ENCODE data around the gene FBXL7. TPM values are rescaled to one million over a fixed set of nuclear protein-coding genes. Genes with fewer than 3 reads are reported as not detected.

The FBXL7 gene
- total RNA-seq, 1 donor from 2014 or later: 21.3 TPM

- Mint-ChIP-seq H3K4me1 (ENCODE audit: unreplicated experiment) (peaks cover 12% of the 10 kb centered on the region), H3K9me3 (peaks cover 9% of the 10 kb centered on the region), H3K4me3 (no peak overlapping the region), H3K36me3 (peaks cover 16% of the 10 kb centered on the region), H3K27ac (no peak overlapping the region), H3K27me3 (no peaks in the 10 kb centered on the region)
- no peak for TF ChIP-seq CTCF (conservative IDR thresholded peaks at IDR 0.05)
- DNase-seq (ENCODE audit: extremely low spot score, unreplicated experiment): no peak
Observed at GRCh38 chr5:15799014-15799413, 299.0 kb downstream of the FBXL7 start.

GRCh38 chr5:15799612-15800011, 299.6 kb downstream of the FBXL7 start:
- no peak overlapping the region for H3K4me3 Mint-ChIP-seq
- peaks cover 9% of the 10 kb centered on the region for H3K9me3 Mint-ChIP-seq
- no peak for DNase-seq (ENCODE audit: extremely low spot score, unreplicated experiment)
- no peak for TF ChIP-seq CTCF (conservative IDR thresholded peaks at IDR 0.05)
- H3K27me3 Mint-ChIP-seq: no peaks in the 10 kb centered on the region
- peaks cover 16% of the 10 kb centered on the region for H3K36me3 Mint-ChIP-seq
- H3K4me1 Mint-ChIP-seq (ENCODE audit: unreplicated experiment): peaks cover 9% of the 10 kb centered on the region
- no peak overlapping the region for H3K27ac Mint-ChIP-seq

GRCh38 chr5:15803280-15803679, 303.3 kb downstream of the FBXL7 start:
- H3K9me3 Mint-ChIP-seq: peaks cover 14% of the 10 kb centered on the region
- no peaks in the 10 kb centered on the region for H3K27me3 Mint-ChIP-seq
- no peak for DNase-seq (ENCODE audit: extremely low spot score, unreplicated experiment)
- peaks cover 16% of the 10 kb centered on the region for H3K36me3 Mint-ChIP-seq
- no peak for TF ChIP-seq CTCF (conservative IDR thresholded peaks at IDR 0.05)
- H3K4me3 Mint-ChIP-seq: no peak overlapping the region
- H3K27ac Mint-ChIP-seq: no peak overlapping the region
- peaks cover 8% of the 10 kb centered on the region for H3K4me1 Mint-ChIP-seq (ENCODE audit: unreplicated experiment)

- no peak for TF ChIP-seq CTCF (conservative IDR thresholded peaks at IDR 0.05)
- Mint-ChIP-seq H3K4me3 (no peak overlapping the region), H3K36me3 (peaks cover 16% of the 10 kb centered on the region), H3K9me3 (peaks cover 14% of the 10 kb centered on the region), H3K4me1 (ENCODE audit: unreplicated experiment) (peaks cover 12% of the 10 kb centered on the region), H3K27ac (no peak overlapping the region), H3K27me3 (no peaks in the 10 kb centered on the region)
- no peak for DNase-seq (ENCODE audit: extremely low spot score, unreplicated experiment)
Observed at GRCh38 chr5:15806613-15807012, 306.6 kb downstream of the FBXL7 start.

GRCh38 chr5:15807248-15807647, 307.3 kb downstream of the FBXL7 start:
- Mint-ChIP-seq H3K36me3 (peaks cover 11% of the 10 kb centered on the region), H3K27ac (no peak overlapping the region), H3K27me3 (no peaks in the 10 kb centered on the region), H3K9me3 (peaks cover 9% of the 10 kb centered on the region), H3K4me3 (no peak overlapping the region), H3K4me1 (ENCODE audit: unreplicated experiment) (peaks cover 12% of the 10 kb centered on the region)
- TF ChIP-seq CTCF (conservative IDR thresholded peaks at IDR 0.05): no peak
- no peak for DNase-seq (ENCODE audit: extremely low spot score, unreplicated experiment)

- H3K27me3 Mint-ChIP-seq: no peaks in the 10 kb centered on the region
- H3K4me1 Mint-ChIP-seq (ENCODE audit: unreplicated experiment): peaks cover 12% of the 10 kb centered on the region
- DNase-seq (ENCODE audit: extremely low spot score, unreplicated experiment): no peak
- TF ChIP-seq CTCF (conservative IDR thresholded peaks at IDR 0.05): no peak
- H3K27ac Mint-ChIP-seq: no peak overlapping the region
- peaks cover 10% of the 10 kb centered on the region for H3K36me3 Mint-ChIP-seq
- no peak overlapping the region for H3K4me3 Mint-ChIP-seq
- H3K9me3 Mint-ChIP-seq: peaks cover 8% of the 10 kb centered on the region
Observed at GRCh38 chr5:15807871-15808270, 307.9 kb downstream of the FBXL7 start.
